ENCODE data around the gene ECT2. TPM values are rescaled to one million over a fixed set of nuclear protein-coding genes. Genes with fewer than 3 reads are reported as not detected.

Gene ECT2
- total RNA-seq, 1 donor, result 23.2 TPM

GRCh38 chr3:172782235-172782634, 31.7 kb downstream of the ECT2 start:
- Histone ChIP-seq H2AFZ (ENCODE audit: low read length) (no peak overlapping the region), H3K4me2 (ENCODE audit: insufficient read depth, low read length) (no peak overlapping the region), H3K4me1 (ENCODE audit: insufficient read depth, low read length) (no peaks in the 10 kb centered on the region), H3K27ac (ENCODE audit: low read depth, low read length) (no peak overlapping the region), H3K9me3 (ENCODE audit: low read depth, low read length) (no peaks in the 10 kb centered on the region), H3K36me3 (ENCODE audit: insufficient read depth, low read length) (peaks cover 25% of the 10 kb centered on the region), H4K20me1 (ENCODE audit: insufficient read depth, low read length) (no peaks in the 10 kb centered on the region), H3K79me2 (ENCODE audit: insufficient read depth, low read length) (peaks cover 3% of the 10 kb centered on the region), H3K4me3 (ENCODE audit: insufficient read depth, low read length) (no peak overlapping the region), H3K27me3 (ENCODE audit: insufficient read depth, low read length) (no peaks in the 10 kb centered on the region)
- no peak for DNase-seq (ENCODE audit: insufficient read length, low spot score, missing footprints)
- no peak for TF ChIP-seq CTCF (IDR thresholded peaks at IDR 0.05; ENCODE audit: extremely low read depth, low read depth, low read length)

GRCh38 chr3:172786036-172786435, 35.5 kb downstream of the ECT2 start:
- Histone ChIP-seq H4K20me1 (ENCODE audit: insufficient read depth, low read length) (no peaks in the 10 kb centered on the region), H3K4me2 (ENCODE audit: insufficient read depth, low read length) (no peak overlapping the region), H2AFZ (ENCODE audit: low read length) (no peak overlapping the region), H3K79me2 (ENCODE audit: insufficient read depth, low read length) (peaks cover 6% of the 10 kb centered on the region), H3K4me3 (ENCODE audit: insufficient read depth, low read length) (no peak overlapping the region), H3K9me3 (ENCODE audit: low read depth, low read length) (no peaks in the 10 kb centered on the region), H3K36me3 (ENCODE audit: insufficient read depth, low read length) (peaks cover 33% of the 10 kb centered on the region), H3K27ac (ENCODE audit: low read depth, low read length) (no peak overlapping the region), H3K4me1 (ENCODE audit: insufficient read depth, low read length) (no peaks in the 10 kb centered on the region), H3K27me3 (ENCODE audit: insufficient read depth, low read length) (no peaks in the 10 kb centered on the region)
- DNase-seq (ENCODE audit: insufficient read length, low spot score, missing footprints), result no peak
- TF ChIP-seq CTCF (IDR thresholded peaks at IDR 0.05; ENCODE audit: extremely low read depth, low read depth, low read length), result no peak

- Histone ChIP-seq H3K27me3 (ENCODE audit: insufficient read depth, low read length) (no peaks in the 10 kb centered on the region), H4K20me1 (ENCODE audit: insufficient read depth, low read length) (no peaks in the 10 kb centered on the region), H3K27ac (ENCODE audit: low read depth, low read length) (no peak overlapping the region), H3K4me2 (ENCODE audit: insufficient read depth, low read length) (no peak overlapping the region), H3K79me2 (ENCODE audit: insufficient read depth, low read length) (peaks cover 15% of the 10 kb centered on the region), H3K9me3 (ENCODE audit: low read depth, low read length) (no peaks in the 10 kb centered on the region), H3K36me3 (ENCODE audit: insufficient read depth, low read length) (peaks cover 43% of the 10 kb centered on the region), H3K4me3 (ENCODE audit: insufficient read depth, low read length) (no peak overlapping the region), H2AFZ (ENCODE audit: low read length) (no peak overlapping the region), H3K4me1 (ENCODE audit: insufficient read depth, low read length) (no peaks in the 10 kb centered on the region)
- TF ChIP-seq CTCF (IDR thresholded peaks at IDR 0.05; ENCODE audit: extremely low read depth, low read depth, low read length), result no peak
- DNase-seq (ENCODE audit: insufficient read length, low spot score, missing footprints), result no peak
Observed at GRCh38 chr3:172787019-172787418, 36.5 kb downstream of the ECT2 start.

- H3K4me2 ChIP-seq (ENCODE audit: insufficient read depth, low read length), result no peak overlapping the region
- peaks cover 21% of the 10 kb centered on the region for H3K79me2 ChIP-seq (ENCODE audit: insufficient read depth, low read length)
- no peak overlapping the region for H3K27ac ChIP-seq (ENCODE audit: low read depth, low read length)
- H4K20me1 ChIP-seq (ENCODE audit: insufficient read depth, low read length), result no peaks in the 10 kb centered on the region
- H2AFZ ChIP-seq (ENCODE audit: low read length), result no peak overlapping the region
- no peaks in the 10 kb centered on the region for H3K27me3 ChIP-seq (ENCODE audit: insufficient read depth, low read length)
- H3K36me3 ChIP-seq (ENCODE audit: insufficient read depth, low read length), result peaks cover 48% of the 10 kb centered on the region
- H3K9me3 ChIP-seq (ENCODE audit: low read depth, low read length), result no peaks in the 10 kb centered on the region
- TF ChIP-seq CTCF (IDR thresholded peaks at IDR 0.05; ENCODE audit: extremely low read depth, low read depth, low read length), result no peak
- no peak for DNase-seq (ENCODE audit: insufficient read length, low spot score, missing footprints)
- no peaks in the 10 kb centered on the region for H3K4me1 ChIP-seq (ENCODE audit: insufficient read depth, low read length)
- no peak overlapping the region for H3K4me3 ChIP-seq (ENCODE audit: insufficient read depth, low read length)
Observed at GRCh38 chr3:172787746-172788145, 37.2 kb downstream of the ECT2 start.

All from osteoblast (primary cell).